Activated CD4-positive, alpha-beta T cell treated with anti-CD3 and anti-CD28 coated beads, Interleukin-2, amount 50 U/mL, for 16 hours (primary cell): ENCODE measurements around the gene CD177.
"Not testable (repeated sequence)": the region's sequence is repeated elsewhere in the genome, so short reads cannot be mapped to it uniquely, and the experiment has no call there.

Experiments
- DNase-seq: peaks from one replicate; pipeline ENCODE4 v3.0.0-alpha.2; 2020

The CD177 gene

DNA sequence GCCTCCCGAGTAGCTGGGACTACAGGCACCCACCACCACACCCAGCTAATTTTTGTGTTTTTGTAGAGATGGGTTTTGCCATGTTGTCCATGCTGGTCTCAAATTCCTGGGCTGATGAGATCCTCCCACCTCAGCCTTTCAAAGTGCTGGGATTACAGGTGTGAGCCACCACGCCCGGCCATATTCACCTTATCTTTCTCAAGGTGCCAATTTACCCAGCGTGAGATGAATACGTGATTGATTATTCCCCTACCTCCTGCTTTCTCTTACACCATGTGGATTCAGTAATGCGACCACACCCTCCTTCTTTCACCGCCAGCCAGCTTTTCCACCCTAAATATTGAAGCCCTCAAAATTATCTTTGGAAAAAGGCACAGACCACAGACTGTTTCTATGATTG lies 29.8 kb downstream of the CD177 start:
- DNase-seq = not testable (repeated sequence)

- not testable (repeated sequence) for DNase-seq
Observed at GRCh38 chr19:43383759-43384158, 30.3 kb downstream of the CD177 start.

- DNase-seq = not testable (repeated sequence)
Observed at GRCh38 chr19:43390903-43391551, 37.5 kb downstream of the CD177 start.

GRCh38 chr19:43391552-43391935 lies 38.1 kb downstream of the CD177 start:
- DNase-seq = not testable (repeated sequence)

DNA sequence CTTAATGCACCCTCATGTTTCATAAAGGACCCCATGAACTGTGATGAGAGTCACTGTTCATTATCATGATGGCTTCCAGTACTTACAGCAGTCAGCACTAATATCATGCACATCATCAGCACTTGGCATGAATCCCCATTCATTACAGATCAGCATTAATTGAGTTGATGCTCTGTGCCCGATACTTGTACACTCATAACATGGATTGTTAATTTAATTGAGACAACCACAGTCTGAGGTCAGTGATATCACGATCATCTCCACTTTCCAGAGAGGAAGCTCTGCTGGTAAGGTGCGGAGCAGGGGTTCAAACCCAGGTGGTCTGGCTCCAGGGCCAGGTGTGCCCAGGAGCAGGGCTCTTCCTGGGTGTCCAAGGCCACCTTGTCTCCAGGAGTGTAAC lies 40.0 kb downstream of the CD177 start:
- not testable (repeated sequence) for DNase-seq

GRCh38 chr19:43395561-43395960 lies 42.1 kb downstream of the CD177 start:
- DNase-seq = no peak

- DNase-seq = no peak
Observed at GRCh38 chr19:43406297-43406696, 52.8 kb downstream of the CD177 start.

GRCh38 chr19:43407416-43408005 lies 54.0 kb downstream of the CD177 start:
- DNase-seq = no peak

DNA sequence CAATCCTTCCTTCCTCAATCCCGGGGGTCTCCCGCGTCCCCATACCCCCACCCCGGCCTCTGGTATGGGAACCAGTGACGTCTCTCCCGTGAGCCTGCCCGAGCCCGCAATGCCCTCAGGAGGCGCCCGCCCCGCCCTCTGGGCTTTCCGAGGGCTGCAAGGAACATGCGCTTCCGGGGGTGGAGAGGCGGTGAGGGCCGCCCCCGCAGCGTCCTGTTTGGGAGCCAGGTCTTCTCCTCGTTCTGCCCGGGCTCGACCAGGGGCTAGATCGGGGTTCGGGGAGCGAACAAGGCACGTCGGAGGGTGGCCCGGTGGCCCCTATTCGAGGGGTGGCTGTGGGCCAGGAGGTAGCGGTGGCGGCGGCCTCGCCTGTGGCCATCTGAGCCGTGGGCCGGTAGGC lies 54.6 kb downstream of the CD177 start:
- DNase-seq = no peak

GRCh38 chr19:43409415-43409814 lies 55.9 kb downstream of the CD177 start:
- DNase-seq = no peak

DNA sequence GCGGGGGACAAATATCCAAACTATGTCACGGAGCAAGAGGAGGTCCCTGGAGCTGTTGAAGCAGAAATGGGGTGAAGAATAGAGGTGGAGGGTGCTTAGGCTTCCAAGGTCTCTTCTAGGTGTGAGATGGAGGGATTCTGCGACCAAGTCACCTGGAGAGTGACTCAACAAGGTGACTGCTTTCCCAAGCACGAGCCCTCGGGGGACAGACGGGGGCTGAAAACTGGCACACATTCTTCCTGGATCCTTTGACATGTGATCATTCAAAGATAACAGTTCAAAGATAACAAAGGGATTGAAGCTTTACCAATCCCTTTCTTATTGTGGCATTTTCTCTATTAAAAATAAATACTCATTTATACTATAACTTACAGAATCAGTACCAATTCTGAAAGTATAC lies 59.0 kb downstream of the CD177 start:
- DNase-seq = no peak
